Panc1 (cell line): ENCODE results near the gene LTA4H. TPM values are rescaled to one million over a fixed set of nuclear protein-coding genes. Genes with fewer than 3 reads are reported as not detected.

Source experiments
- ATAC-seq: fragments of 200-7000 bp; cut with Tn5 transposase; 2 replicates; pipeline ENCODE4 v1.9.1; 2020; ENCODE audit warnings: mild to moderate bottlenecking, moderate library complexity
- BruUV-seq: library from RNA; stranded (reverse); fragments of 400-500 nt; replicated peaks from 2 replicates; lab custom pipeline; 2021; lab: Mats Ljungman, UMichigan
- CTCF ChIA-PET: fragments of 300-600 bp; sonication (Branson Sonifier 250); formaldehyde crosslinking; loops from one replicate; lab custom pipeline; 2022; ENCODE audit warnings: antibody characterized with exemption; lab: Charles Lee
- POLR2A ChIA-PET: fragments of 300-600 bp; sonication (Branson Sonifier 250); formaldehyde crosslinking; loops from one replicate; lab custom pipeline; 2022; ENCODE audit warnings: antibody characterized with exemption; lab: Charles Lee
- DNase-seq: peaks from one replicate; pipeline ENCODE4 v3.0.0-alpha.2; 2010; ENCODE audit warnings: low read depth, low spot score
- H3K27ac ChIP-seq: 2 replicates; pipeline ENCODE4 v1.5.1; 2011; ENCODE audit warnings: mild to moderate bottlenecking, low read length, inconsistent platforms
- H3K27me3 ChIP-seq: fragments of 200-500 bp; sonication (Bioruptor generic); 2 replicates; pipeline ENCODE4 v1.6.0; 2014; ENCODE audit warnings: low read length, inconsistent platforms; ENCODE audit not compliant: control insufficient read depth, insufficient read depth
- H3K36me3 ChIP-seq: fragments of 200-500 bp; sonication (Bioruptor generic); 2 replicates; pipeline ENCODE4 v1.5.1; 2014; ENCODE audit warnings: inconsistent platforms, mild to moderate bottlenecking, low read length, moderate library complexity; ENCODE audit not compliant: control insufficient read depth, insufficient read depth
- H3K4me1 ChIP-seq: 2 replicates; pipeline ENCODE4 v1.5.1; 2011; ENCODE audit warnings: inconsistent platforms, mild to moderate bottlenecking, low read length, moderate library complexity; ENCODE audit not compliant: control insufficient read depth, insufficient read depth
- H3K4me3 ChIP-seq, 2 experiments: 2 replicates each; pipeline ENCODE4 v1.5.1; 2011 to 2012; ENCODE audit warnings: low read depth in 2 of 2, low read length in 2 of 2, mild to moderate bottlenecking in 2 of 2, inconsistent platforms in 1 of 2, moderate library complexity in 1 of 2
- H3K9me3 ChIP-seq: fragments of 200-500 bp; sonication (Bioruptor generic); 2 replicates; pipeline ENCODE4 v1.5.1; 2014; ENCODE audit warnings: low read depth, mild to moderate bottlenecking, inconsistent platforms, low read length, moderate library complexity; ENCODE audit not compliant: control insufficient read depth, insufficient read depth
- CTCF ChIP-seq: fragments of 450-650 bp; IDR thresholded peaks from 2 replicates; pipeline ENCODE4 v1.5.1; 2017; ENCODE audit warnings: mild to moderate bottlenecking
- POLR2AphosphoS5 ChIP-seq: IDR thresholded peaks from 2 replicates; pipeline ENCODE4 v1.6.1; 2012; ENCODE audit warnings: mild to moderate bottlenecking, low read depth, low read length, moderate library complexity
- REST ChIP-seq, 2 experiments: IDR thresholded peaks; 2 replicates each; pipeline ENCODE4 v1.6.1; 2011 to 2012; ENCODE audit warnings: low read depth in 2 of 2, control low read depth in 1 of 2, low read length in 1 of 2, mild to moderate bottlenecking in 1 of 2, moderate library complexity in 1 of 2; ENCODE audit not compliant: insufficient read depth in 1 of 2
- SIN3A ChIP-seq: IDR thresholded peaks from 2 replicates; pipeline ENCODE4 v1.6.1; 2012; ENCODE audit warnings: low read depth, mild to moderate bottlenecking, low read length, moderate library complexity, borderline replicate concordance; ENCODE audit not compliant: insufficient read depth
- TCF7L2 ChIP-seq: IDR thresholded peaks from 2 replicates; pipeline ENCODE4 v1.6.1; 2011; ENCODE audit warnings: mild to moderate bottlenecking, low read depth, low read length, inconsistent platforms
- in situ Hi-C: cut with HindIII; loops from 2 replicates; pipeline ENCODE4 v1.10.0; 2016; ENCODE audit warnings: low sequenced_read_pairs, low pct_unique_long_range_greater_than_20kb
- intact Hi-C: fragments of 100-400 bp; cut with micrococcal nuclease; formaldehyde crosslinking; loops from one replicate; pipeline ENCODE4 v1.10.0; 2022; ENCODE audit not compliant: unreplicated experiment
- total RNA-seq: library from RNA; stranded (reverse); gene quantifications from one replicate; pipeline ENCODE4 v1.2.1, GENCODE V29; 2021; ENCODE audit not compliant: unreplicated experiment

Gene LTA4H
- total RNA-seq, 1 experiment from 2014 or later: 59.6 TPM

- intact Hi-C loops: no loop called here
- no TSS peak for BruUV-seq
- no peak for ATAC-seq
- ChIA-PET POLR2A (no interaction called here), CTCF (no interaction called here)
- TF ChIP-seq SIN3A: no peak
- TF ChIP-seq REST (IDR thresholded peaks at IDR 0.05; ENCODE audit: insufficient read depth in 1 of 2, low read depth in 2 of 2, low read length in 1 of 2): no peak
- H3K36me3 ChIP-seq: no peaks in the 10 kb centered on the region
- H3K27me3 ChIP-seq: no peaks in the 10 kb centered on the region
- H3K27ac ChIP-seq: no peak overlapping the region
- H3K4me3 ChIP-seq: no peak overlapping the region
- H3K9me3 ChIP-seq: no peaks in the 10 kb centered on the region
- in situ Hi-C loops: no loop called here
- no peak for DNase-seq
- 0 out of 2 replicates have a peak, but pooled peaks cover 5% of the 10 kb centered on the region for H3K4me1 ChIP-seq
Observed at GRCh38 chr12:96039516-96039915, 4.1 kb upstream of the LTA4H start.

GRCh38 chr12:96036765-96037455, 1.5 kb upstream of the LTA4H start:
- Histone ChIP-seq H3K27me3 (no peaks in the 10 kb centered on the region), H3K27ac (no peak overlapping the region), H3K9me3 (no peaks in the 10 kb centered on the region), H3K36me3 (no peaks in the 10 kb centered on the region), H3K4me1 (peaks cover 10% of the 10 kb centered on the region; the same call in 1 of the 2 replicates), H3K4me3 (no peak overlapping the region)
- no TSS peak for BruUV-seq
- ATAC-seq (no peak), DNase-seq (no peak)
- TF ChIP-seq POLR2AphosphoS5 (no peak), REST (IDR thresholded peaks at IDR 0.05; ENCODE audit: insufficient read depth in 1 of 2, low read depth in 2 of 2, low read length in 1 of 2) (no peak), TCF7L2 (no peak), CTCF (no peak), SIN3A (no peak)
- ChIA-PET POLR2A (no interaction called here), CTCF (interaction anchor here (0.6 kb wide), 1 partner anchor 177 kb away, joined by 3 read pairs; no protein-coding TSS in a partner anchor)
- intact Hi-C loops (no loop called here), in situ Hi-C loops (no loop called here)
